GM12801 (cell line): Measurements from ENCODE around the gene L3MBTL4.

Experiments used
- TF ChIP-seq, protein P1 (sequence below): IDR thresholded peaks from one replicate; pipeline ENCODE4 v1.5.1; 2011; ENCODE audit warnings: control low read depth; ENCODE audit not compliant: insufficient read length; ENCODE audit errors: extremely low read depth

Gene L3MBTL4

DNA sequence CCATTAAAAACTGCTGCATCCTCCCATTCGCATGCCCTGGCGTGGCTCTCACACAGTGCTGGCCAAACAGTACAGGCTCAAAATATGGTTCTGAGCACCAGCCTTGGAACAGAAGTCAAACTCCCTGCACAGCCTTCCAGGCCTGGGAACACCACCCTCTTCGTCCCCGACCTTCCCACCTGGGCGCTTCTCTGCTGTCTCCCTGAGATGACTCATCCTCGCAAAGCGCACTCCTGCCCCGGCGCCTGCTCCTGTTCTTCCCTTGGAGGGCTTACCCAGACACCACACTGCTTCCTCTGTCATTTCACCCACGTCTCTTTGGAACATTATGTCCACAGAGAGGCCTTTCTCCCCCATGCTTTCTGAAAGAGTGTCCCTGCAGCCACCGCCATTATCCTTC, 172.7 kb downstream of the L3MBTL4 start:
- TF ChIP-seq, protein P1, sequence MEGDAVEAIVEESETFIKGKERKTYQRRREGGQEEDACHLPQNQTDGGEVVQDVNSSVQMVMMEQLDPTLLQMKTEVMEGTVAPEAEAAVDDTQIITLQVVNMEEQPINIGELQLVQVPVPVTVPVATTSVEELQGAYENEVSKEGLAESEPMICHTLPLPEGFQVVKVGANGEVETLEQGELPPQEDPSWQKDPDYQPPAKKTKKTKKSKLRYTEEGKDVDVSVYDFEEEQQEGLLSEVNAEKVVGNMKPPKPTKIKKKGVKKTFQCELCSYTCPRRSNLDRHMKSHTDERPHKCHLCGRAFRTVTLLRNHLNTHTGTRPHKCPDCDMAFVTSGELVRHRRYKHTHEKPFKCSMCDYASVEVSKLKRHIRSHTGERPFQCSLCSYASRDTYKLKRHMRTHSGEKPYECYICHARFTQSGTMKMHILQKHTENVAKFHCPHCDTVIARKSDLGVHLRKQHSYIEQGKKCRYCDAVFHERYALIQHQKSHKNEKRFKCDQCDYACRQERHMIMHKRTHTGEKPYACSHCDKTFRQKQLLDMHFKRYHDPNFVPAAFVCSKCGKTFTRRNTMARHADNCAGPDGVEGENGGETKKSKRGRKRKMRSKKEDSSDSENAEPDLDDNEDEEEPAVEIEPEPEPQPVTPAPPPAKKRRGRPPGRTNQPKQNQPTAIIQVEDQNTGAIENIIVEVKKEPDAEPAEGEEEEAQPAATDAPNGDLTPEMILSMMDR, result no peak

DNA sequence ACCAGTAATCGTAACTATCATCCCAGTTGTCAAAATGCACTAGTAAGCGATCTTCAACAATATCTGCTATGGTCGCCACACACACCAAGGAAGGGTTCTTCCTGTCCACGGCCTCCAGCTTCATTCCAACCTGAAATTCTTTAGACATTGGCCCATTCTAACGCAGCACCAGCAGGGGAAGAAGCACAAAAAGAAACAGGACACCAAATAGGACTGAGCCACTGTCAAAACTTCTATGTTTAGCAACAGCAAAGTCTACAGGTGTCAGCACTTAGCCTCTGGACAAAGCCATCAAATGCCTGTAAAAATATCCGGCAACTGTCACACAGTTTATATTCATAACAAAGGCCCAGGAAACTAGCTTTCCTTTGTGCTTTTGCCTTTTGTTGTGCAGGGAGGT, 175.0 kb downstream of the L3MBTL4 start:
- TF ChIP-seq, protein P1, result no peak

DNA sequence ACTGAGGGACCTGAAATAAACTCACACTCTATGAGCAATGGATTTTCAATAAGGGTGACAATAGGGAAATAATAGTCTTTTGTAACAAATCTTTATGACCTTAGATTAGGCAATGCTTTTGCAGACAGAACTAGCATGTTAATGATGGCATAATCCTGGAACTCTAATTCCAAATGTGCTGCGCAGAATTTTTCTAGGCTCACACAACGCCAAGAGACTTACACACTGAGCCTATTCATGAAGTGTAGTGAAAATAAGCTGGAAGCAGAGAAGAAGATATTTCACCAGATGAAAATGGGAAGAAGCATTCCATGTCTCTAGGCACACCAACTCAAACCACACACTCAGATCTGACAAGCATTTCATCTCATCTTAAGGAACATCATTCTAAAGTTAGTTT, 178.5 kb downstream of the L3MBTL4 start:
- TF ChIP-seq, protein P1, result no peak

DNA sequence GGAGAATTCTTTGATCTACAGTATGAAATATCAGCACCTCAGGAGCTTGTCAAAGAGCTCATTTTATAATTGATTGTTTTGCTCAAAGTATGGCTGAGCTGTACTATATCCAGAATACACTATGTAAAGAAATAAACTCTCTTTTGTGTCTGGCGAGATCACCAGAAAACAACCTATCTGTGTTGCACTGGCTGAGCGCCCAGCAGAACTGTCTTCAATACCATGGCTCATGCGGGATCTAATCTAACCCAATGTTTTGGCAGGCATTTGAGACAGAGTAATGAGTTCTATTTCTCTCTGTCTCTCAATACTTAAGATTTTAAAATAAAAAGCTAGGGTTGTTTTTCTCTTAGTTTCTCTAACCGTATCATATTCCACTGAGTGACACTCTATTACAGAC, 192.4 kb downstream of the L3MBTL4 start:
- TF ChIP-seq, protein P1, result no peak

DNA sequence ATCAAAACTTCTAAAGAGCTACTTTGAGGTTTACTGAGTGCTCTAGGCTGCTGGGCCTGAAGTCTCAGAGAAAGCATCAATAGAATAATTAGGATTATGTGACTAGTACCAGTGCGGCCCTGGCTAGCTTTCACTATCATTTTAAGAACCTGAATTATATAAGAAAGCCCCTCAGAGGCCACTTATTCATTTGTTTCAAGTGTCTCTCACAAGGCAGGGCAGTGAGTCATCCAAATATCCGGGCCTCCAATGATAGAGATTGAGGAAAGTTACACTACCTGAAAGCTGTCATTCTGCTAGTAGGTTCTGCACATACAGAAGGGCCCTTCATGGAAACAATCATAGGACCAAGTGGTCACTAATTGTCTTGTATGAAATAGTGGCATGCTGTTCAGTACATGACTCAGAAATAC, 193.1 kb downstream of the L3MBTL4 start:
- TF ChIP-seq, protein P1, result no peak

DNA sequence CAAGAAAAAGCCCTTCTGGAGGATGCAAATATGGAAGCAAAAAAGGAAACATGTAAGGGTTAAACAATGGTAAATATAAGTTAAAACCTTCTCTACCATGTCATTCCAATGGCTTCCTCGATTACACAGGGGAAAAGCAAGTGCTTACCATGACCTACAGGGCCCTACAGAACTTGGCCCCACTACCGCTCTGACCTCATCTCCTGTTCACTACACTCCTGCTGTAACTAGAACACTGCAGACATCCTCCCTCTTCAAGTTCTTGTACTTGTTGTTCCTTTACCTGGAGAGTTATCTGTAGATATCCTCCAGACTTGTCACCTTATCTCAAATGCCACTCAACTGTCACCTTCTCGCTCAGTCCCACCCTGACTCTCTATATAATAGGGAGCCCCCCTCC, 194.6 kb downstream of the L3MBTL4 start:
- TF ChIP-seq, protein P1, result no peak

DNA sequence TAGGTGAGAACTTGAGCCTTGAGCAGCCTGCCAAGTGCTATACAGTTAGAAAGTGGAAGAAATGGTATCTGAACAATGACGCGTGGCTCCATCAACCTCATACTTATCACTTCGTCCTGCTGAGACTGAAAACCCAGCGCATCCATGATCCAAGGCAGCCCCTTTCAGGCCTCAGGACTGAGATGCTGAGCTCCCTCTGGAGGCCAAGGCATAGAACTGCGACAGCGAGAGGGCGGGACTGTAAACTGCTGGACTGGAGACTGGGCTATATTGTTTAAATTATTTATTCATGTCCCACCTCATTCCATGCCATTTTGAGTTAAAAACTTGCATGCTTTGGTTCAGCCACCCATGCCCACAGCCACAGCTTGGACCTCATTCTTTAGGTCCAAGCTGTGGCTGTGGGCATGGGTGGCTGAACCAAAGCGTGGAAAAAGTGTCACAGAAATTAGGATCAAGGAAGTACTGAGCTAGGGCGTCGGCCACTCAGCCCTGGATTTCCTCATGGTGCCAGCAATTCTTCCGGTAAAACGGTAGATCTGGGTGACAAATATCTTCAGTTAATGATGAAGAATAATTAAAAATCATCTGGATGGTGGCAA, 195.5 kb downstream of the L3MBTL4 start:
- TF ChIP-seq, protein P1, result no peak
